Renal cortex interstitium (tissue), 11 donors: ENCODE data around the gene AIMP1. TPM values are rescaled to one million over a fixed set of nuclear protein-coding genes. Genes with fewer than 3 reads are reported as not detected.
A peak's percentile ranks its signal among the peaks of the same experiment; 100 is the strongest.
"Not testable (repeated sequence)": the region's sequence is repeated elsewhere in the genome, so short reads cannot be mapped to it uniquely, and the experiment has no call there.

Experiments
- DNase-seq, 11 donors: peaks; one replicate each; pipeline ENCODE4 v3.0.0-alpha.2; 2013; ENCODE audit warnings: low read depth in 9 of 11, low spot score in 4 of 11; ENCODE audit errors: extremely low read depth in 1 of 11
- polyA plus RNA-seq, 3 donors: library from polyadenylated mRNA; unstranded; fragments of 120-200 nt; gene quantifications; one replicate each; pipeline ENCODE4 v1.2.1, GENCODE V29; 2013; ENCODE audit not compliant: insufficient read length in 3 of 3

The AIMP1 gene
- polyA plus RNA-seq, 3 donors, result 68.4 to 88.2 (median 71.9) TPM

DNA sequence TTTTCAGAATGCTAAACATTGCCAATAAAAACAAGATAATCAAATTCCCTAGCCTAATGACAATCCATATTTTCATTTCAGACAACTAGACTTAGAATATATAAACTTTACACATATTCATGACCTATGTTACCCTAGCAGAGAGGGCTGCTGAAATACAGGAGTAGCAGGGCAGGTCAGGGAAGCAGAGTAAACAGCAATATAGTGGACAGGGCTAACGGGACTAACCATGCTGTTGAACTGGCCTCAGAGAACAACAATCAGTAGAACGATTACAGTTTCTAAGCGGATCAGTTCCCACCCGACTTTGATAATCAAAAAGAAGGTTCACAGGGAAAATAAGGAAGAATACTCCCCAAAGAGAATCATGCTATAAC lies 14.3 kb upstream of the AIMP1 start:
- DNase-seq, result no peak

DNA sequence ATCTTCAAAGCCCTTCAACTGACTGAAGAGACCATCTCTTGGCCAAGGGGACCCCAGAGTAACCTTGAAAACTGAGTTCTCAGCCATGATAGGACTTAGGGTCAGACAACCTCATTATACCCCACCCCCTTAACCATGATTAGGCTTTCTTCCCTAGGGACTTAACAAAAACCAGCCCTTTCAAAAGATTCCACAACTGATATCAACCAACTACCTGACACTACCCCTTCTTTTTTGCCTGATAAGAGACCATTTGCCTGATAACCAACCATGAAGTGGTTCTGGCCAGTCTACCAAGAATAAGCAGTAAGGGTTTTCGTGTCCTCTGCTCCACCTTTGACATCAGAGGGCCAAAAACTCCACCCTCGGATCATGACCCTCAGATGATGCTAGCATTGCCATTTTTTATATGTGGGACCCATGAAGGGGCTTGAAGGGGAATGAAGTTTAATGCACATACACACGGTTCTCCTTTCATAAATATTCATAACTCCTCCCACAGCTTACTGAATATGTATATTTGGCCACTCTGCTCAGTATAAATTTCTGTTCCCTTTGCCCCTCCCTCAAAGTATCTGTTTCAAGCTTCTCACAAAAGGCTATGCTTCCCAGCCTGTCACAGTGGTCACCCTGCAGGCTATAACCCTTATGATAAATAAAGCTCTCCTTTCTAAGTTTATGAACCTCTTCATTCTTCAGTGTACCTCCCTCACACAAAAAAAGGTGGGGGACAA lies 12.6 kb upstream of the AIMP1 start:
- no peak for DNase-seq

DNA sequence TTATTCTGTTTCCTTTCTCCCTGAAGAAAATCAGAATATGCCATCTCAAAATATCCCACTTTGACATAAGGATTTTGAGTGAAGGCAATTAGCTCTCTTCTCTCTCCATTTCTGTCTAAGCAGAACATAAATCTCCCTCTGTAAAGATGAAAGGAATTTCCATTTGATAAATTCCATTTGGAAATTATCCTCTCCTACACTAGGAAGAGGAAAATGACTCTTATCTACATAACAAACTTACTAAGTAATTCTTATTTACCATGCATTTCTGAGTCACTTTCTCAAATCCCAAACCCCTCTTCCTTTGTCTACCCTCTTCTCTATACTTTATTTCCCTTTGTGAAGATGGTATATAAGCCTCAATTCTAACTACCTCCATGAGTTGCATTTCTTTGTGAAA lies 11.7 kb upstream of the AIMP1 start:
- no peak for DNase-seq

- DNase-seq, result no peak
Measured at GRCh38 chr4:106305435-106306055, 10.8 kb upstream of the AIMP1 start.

- DNase-seq, result no peak
Measured at GRCh38 chr4:106306561-106306960, 9.8 kb upstream of the AIMP1 start.

DNA sequence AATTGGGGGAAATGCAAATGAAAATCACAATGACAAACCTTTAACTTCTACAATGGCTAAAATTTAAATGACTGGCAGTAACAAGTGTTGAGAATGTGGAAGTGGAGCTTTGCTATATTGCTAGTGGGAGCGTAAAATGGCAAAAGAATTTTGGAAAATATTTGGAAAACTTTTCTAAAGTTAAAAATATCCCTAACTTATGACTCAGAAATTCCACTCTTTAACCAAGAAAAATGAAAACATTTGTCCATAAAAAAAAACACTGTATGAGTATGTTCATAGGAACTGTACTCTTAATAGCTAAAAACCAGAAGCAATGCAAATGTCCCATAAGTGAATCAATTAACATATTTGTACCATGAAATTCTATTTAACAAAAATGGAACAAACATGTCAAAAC lies 4.0 kb upstream of the AIMP1 start:
- no peak for DNase-seq

- DNase-seq, result no peak
Measured at GRCh38 chr4:106312997-106313522, 3.3 kb upstream of the AIMP1 start.

DNA sequence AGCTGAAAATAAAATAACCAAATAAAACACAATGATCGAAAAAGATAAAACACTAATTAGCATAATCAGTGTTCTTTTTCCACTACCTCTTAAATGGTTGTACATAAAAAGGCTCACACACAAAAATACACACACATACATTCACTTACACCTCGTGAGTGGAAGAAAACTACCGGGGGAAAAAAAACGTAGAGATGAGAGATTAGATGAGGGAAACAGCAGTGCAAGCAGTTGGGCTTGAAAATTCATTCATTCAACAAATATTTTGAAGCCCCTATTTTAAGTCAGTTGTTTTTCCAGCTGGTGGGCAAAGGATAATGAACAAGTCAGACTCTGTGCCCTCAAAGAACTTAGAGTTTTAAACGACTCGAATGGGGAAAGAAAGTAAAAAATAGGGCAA lies 1.4 kb upstream of the AIMP1 start:
- DNase-seq, result no peak

DNA sequence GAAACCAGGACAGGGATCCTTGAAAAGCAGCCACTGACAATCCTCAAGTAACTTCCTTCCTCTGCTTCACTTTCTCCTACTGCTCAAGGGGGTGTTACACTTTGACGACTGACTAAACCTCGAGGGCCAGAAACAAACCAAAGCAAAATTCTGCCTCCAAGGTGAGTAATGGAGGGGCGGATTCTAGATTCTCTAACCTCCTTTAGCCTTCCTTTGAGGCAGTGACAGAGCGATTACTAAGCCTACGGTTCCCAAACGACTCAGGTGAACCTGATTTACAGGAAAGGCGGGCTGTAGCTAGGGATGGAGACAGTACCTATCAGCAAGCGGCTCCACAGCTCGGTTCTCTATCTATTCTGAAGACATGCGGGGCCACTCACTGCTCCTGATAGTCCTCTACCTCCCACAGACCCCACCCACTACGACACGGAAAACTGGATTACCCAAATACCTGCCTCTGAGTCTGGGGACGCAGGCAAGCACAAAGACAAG lies 828 bp upstream of the AIMP1 start:
- DNase-seq, result peak in 3 of 11 donors; percentile 17 to 39 (median 29)

- DNase-seq, result peak in 4 of 11 donors; percentile 4 to 22 (median 8)
Measured at GRCh38 chr4:106316773-106317409, 541 bp downstream of the AIMP1 start.

DNA sequence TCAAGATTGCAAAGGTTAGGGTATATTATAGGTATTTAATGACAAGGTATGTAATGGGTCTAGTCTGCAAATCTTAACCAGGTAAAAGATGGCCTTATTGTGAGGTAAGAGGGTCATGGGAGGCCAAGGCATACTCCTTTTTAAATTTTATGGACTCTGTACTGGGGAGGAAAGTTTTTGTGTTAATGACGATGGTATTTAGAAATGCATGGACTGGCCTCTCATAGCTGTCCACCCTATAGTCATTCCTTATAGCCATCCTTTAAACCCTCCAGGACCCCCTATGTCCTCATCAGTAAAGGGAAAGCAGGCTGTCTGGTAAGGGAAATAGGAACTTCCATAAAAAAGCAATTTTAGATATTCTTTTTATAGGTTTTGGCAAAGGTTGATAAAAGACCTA lies 1.5 kb downstream of the AIMP1 start:
- no peak for DNase-seq

- DNase-seq, result no peak
Measured at GRCh38 chr4:106318511-106318910, 2.2 kb downstream of the AIMP1 start.

GRCh38 chr4:106320235-106320634 lies 3.9 kb downstream of the AIMP1 start:
- no peak for DNase-seq

DNA sequence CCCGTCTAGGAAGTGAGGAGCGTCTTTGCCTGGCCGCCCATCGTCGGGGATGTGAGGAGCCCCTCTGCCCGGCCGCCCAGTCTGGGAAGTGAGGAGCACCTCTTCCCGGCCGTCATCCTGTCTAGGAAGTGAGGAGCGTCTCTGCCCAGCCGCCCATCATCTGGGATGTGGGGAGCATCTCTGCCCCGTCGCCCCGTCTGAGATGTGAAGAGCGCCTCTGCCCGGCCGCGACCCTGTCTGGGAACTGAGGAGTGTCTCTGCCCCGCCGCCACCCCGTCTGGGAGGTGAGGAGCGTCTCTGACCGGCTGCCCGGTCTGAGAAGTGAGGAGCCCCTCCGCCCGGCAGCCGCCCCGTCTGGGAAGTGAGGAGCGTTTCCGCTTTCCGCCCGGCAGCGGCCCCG lies 4.8 kb downstream of the AIMP1 start:
- DNase-seq, result not testable (repeated sequence)

GRCh38 chr4:106321814-106322213 lies 5.5 kb downstream of the AIMP1 start:
- not testable (repeated sequence) for DNase-seq

DNA sequence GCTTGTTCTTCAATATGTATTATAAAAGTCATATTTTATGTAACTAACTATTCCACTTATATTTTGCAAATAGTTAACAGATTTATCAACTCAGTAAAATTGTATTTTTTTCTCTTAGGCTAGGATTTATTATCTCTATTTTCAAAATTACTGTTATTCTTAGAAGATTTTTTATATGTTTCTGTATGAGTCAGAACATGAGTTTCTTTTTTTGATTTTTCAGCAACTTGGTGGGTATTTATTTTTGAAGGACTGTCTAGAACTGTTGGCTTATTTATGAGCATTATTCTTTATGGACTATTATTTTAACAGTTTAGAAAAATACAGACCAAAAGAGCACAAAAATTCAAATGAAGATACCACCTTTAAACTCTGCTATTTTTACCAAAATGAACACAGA lies 6.8 kb downstream of the AIMP1 start:
- no peak for DNase-seq

DNA sequence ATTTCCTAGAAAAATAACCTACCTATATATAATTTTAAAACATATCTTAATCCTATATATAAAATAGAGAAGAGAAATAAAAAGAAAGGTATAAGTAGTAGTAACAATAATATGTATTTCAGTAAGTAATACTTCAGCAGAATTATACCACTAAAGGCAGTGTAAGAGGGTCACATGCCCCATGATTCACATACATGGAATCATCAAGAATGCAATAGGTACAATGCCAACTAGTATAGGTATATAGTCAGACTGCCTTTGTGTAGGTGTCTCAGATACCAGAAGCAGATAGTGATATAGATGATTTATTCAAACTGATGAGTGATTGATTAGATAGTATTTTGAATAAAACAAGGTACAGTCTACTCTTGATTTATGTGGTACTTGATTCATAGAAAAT lies 9.4 kb downstream of the AIMP1 start:
- DNase-seq, result no peak

DNA sequence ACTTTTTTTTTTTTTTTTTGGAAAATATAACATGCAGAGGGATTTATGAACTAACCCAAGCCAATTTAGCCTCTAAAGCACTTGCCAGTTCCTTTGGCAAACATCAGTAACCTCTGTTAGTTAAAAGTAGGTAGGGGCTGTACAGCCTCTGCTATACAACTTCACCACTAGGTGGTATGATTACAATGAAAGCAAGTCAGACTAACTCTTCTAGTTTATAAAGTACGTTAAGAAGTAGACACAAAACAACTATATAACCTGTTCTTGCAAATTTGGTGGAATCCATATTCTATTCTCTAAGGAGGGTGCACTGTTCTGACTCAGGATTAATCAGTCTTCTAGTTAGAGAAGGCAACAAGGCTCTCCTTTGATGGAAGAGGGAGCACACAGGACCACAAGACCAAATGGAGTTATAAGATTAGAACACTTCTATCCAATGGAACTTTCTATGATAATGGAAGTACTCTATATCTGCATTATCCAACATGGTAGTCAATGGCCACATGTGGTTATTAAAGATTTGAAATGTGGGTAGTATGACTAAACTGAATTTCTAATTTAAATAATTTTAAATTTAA lies 12.8 kb downstream of the AIMP1 start:
- peak in 3 of 11 donors; percentile 7 to 27 (median 18) for DNase-seq

GRCh38 chr4:106333186-106333585 lies 16.8 kb downstream of the AIMP1 start:
- DNase-seq, result no peak
